NT2/D1 (cell line): ENCODE data around the gene CLEC6A.
"Not testable (repeated sequence)": the region's sequence is repeated elsewhere in the genome, so short reads cannot be mapped to it uniquely, and the experiment has no call there.

ENCODE experiments used
- SUZ12 ChIP-seq: IDR thresholded peaks from 2 replicates; pipeline ENCODE4 v1.6.1; 2011; ENCODE audit not compliant: insufficient read length, insufficient read depth; ENCODE audit errors: extremely low read depth
- YY1 ChIP-seq: IDR thresholded peaks from 2 replicates; pipeline ENCODE4 v1.6.1; 2011; ENCODE audit not compliant: insufficient read length, insufficient read depth
- ZNF274 ChIP-seq: IDR thresholded peaks from 2 replicates; pipeline ENCODE4 v1.6.1; 2011; ENCODE audit warnings: mild to moderate bottlenecking, low read depth, low read length

GRCh38 chr12:8419576-8419975 lies 36.2 kb upstream of the CLEC6A start:
- TF ChIP-seq YY1, ZNF274, SUZ12: not testable (repeated sequence)
